Measurements from ENCODE around the gene NGF.
"Not testable (repeated sequence)": the region's sequence is repeated elsewhere in the genome, so short reads cannot be mapped to it uniquely, and the experiment has no call there.

NGF gene

GRCh38 chr1:115337633-115338456, at the start of gene NGF:
TSS of gene NGF (minus strand) at chr1:115338249. CDS start at chr1:115286795, 51,454 bp downstream.
- no peak for DNase-seq (ENCODE audit: low read depth in 2 of 2)

GRCh38 chr1:115383455-115383854, 45.4 kb upstream of the NGF start:
- not testable (repeated sequence) for DNase-seq (ENCODE audit: low read depth in 2 of 2)

- DNase-seq (ENCODE audit: low read depth in 2 of 2), result no peak
Measured at GRCh38 chr1:115379943-115380342, 41.9 kb upstream of the NGF start.

GRCh38 chr1:115377411-115377810, 39.4 kb upstream of the NGF start:
- DNase-seq (ENCODE audit: low read depth in 2 of 2), result no peak

- DNase-seq (ENCODE audit: low read depth in 2 of 2), result no peak
Measured at GRCh38 chr1:115374598-115374997, 36.5 kb upstream of the NGF start.

- no peak for DNase-seq (ENCODE audit: low read depth in 2 of 2)
Measured at GRCh38 chr1:115373305-115373704, 35.3 kb upstream of the NGF start.

- no peak for DNase-seq (ENCODE audit: low read depth in 2 of 2)
Measured at GRCh38 chr1:115365738-115366137, 27.7 kb upstream of the NGF start.

- DNase-seq (ENCODE audit: low read depth in 2 of 2), result no peak
Measured at GRCh38 chr1:115364780-115365155, 26.7 kb upstream of the NGF start.

- DNase-seq (ENCODE audit: low read depth in 2 of 2), result no peak
Measured at GRCh38 chr1:115364046-115364779, 26.2 kb upstream of the NGF start.

- no peak for DNase-seq (ENCODE audit: low read depth in 2 of 2)
Measured at GRCh38 chr1:115363171-115363570, 25.1 kb upstream of the NGF start.

GRCh38 chr1:115360505-115361129, 22.6 kb upstream of the NGF start:
- not testable (repeated sequence) for DNase-seq (ENCODE audit: low read depth in 2 of 2)

GRCh38 chr1:115359787-115360452, 21.9 kb upstream of the NGF start:
- DNase-seq (ENCODE audit: low read depth in 2 of 2), result not testable (repeated sequence)

GRCh38 chr1:115356356-115356755, 18.3 kb upstream of the NGF start:
- DNase-seq (ENCODE audit: low read depth in 2 of 2), result no peak

- no peak for DNase-seq (ENCODE audit: low read depth in 2 of 2)
Measured at GRCh38 chr1:115355069-115355468, 17.0 kb upstream of the NGF start.

GRCh38 chr1:115351143-115351542, 13.1 kb upstream of the NGF start:
- no peak for DNase-seq (ENCODE audit: low read depth in 2 of 2)

- no peak for DNase-seq (ENCODE audit: low read depth in 2 of 2)
Measured at GRCh38 chr1:115348636-115349035, 10.6 kb upstream of the NGF start.

- no peak for DNase-seq (ENCODE audit: low read depth in 2 of 2)
Measured at GRCh38 chr1:115347282-115347681, 9.2 kb upstream of the NGF start.

- DNase-seq (ENCODE audit: low read depth in 2 of 2), result no peak
Measured at GRCh38 chr1:115343200-115343737, 5.2 kb upstream of the NGF start.

GRCh38 chr1:115341948-115342347, 3.9 kb upstream of the NGF start:
- no peak for DNase-seq (ENCODE audit: low read depth in 2 of 2)

GRCh38 chr1:115340879-115341278, 2.8 kb upstream of the NGF start:
- no peak for DNase-seq (ENCODE audit: low read depth in 2 of 2)

GRCh38 chr1:115338457-115338820, 390 bp upstream of the NGF start:
- DNase-seq (ENCODE audit: low read depth in 2 of 2), result no peak

- DNase-seq (ENCODE audit: low read depth in 2 of 2), result no peak
Measured at GRCh38 chr1:115337276-115337632, 795 bp downstream of the NGF start.
